Thyroid gland (tissue), 4 donors: ENCODE data around the gene PAPOLG.

Experiments
- POLR2A ChIP-seq, 2 donors: fragments of 450-650 bp; IDR thresholded peaks; one replicate each; pipeline ENCODE4 v1.6.1; 2017; ENCODE audit warnings: antibody characterized with exemption in 2 of 2, mild to moderate bottlenecking in 2 of 2, moderate library complexity in 1 of 2
- TF ChIP-seq, protein P1 (sequence below), 6 experiments: fragments of 200-600 bp in 3 of 6; fragments of 450-650 bp in 3 of 6; sonication (generic) in 3 of 6; IDR thresholded peaks; one replicate each; pipeline ENCODE4 v1.5.1; 2016 to 2019; ENCODE audit warnings: antibody characterized with exemption in 6 of 6, mild to moderate bottlenecking in 2 of 6, inconsistent platforms in 1 of 6, moderate library complexity in 1 of 6

DNA sequence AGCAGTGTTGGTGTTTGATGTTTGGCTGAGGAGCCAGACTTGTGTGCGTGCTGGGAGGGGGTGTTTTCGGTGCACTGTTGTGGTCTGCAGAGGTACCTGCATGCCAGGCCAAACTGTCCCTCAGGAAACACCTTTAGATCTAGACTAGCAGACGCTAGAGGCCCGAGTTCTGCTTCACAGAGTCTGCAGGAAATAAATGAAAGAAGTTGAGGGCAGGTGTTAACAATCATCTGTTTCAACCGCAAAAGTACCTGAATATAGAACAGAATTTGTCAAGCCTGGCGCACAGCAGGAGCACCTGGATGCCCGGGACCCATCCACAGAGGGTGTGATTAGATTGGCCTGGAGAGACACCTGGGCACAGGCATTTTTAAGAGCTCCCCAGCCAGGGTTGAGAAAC lies 84.8 kb downstream of the PAPOLG start:
- TF ChIP-seq, protein P1, sequence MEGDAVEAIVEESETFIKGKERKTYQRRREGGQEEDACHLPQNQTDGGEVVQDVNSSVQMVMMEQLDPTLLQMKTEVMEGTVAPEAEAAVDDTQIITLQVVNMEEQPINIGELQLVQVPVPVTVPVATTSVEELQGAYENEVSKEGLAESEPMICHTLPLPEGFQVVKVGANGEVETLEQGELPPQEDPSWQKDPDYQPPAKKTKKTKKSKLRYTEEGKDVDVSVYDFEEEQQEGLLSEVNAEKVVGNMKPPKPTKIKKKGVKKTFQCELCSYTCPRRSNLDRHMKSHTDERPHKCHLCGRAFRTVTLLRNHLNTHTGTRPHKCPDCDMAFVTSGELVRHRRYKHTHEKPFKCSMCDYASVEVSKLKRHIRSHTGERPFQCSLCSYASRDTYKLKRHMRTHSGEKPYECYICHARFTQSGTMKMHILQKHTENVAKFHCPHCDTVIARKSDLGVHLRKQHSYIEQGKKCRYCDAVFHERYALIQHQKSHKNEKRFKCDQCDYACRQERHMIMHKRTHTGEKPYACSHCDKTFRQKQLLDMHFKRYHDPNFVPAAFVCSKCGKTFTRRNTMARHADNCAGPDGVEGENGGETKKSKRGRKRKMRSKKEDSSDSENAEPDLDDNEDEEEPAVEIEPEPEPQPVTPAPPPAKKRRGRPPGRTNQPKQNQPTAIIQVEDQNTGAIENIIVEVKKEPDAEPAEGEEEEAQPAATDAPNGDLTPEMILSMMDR (IDR thresholded peaks at IDR 0.05): no peak
- TF ChIP-seq POLR2A (IDR thresholded peaks at IDR 0.05): no peak
